Activated CD4-positive, alpha-beta T cell treated with anti-CD3 and anti-CD28 coated beads, Interleukin-2, amount 10 ng/mL, durations not matched to agents 24 days and 14 days (primary cell): ENCODE results near the gene APOL4. TPM values are rescaled to one million over a fixed set of nuclear protein-coding genes. Genes with fewer than 3 reads are reported as not detected.
"Not testable (repeated sequence)": the region's sequence is repeated elsewhere in the genome, so short reads cannot be mapped to it uniquely, and the experiment has no call there.

Source experiments
- DNase-seq: peaks from one replicate; pipeline ENCODE4 v3.0.0; 2022
- H3K27ac Mint-ChIP-seq: one replicate; pipeline ENCODE4 v1.8.0; 2022; ENCODE audit warnings: mild to moderate bottlenecking, mixed read lengths
- H3K27me3 Mint-ChIP-seq: one replicate; pipeline ENCODE4 v1.8.0; 2022; ENCODE audit warnings: mixed read lengths
- H3K36me3 Mint-ChIP-seq: one replicate; pipeline ENCODE4 v1.8.0; 2022; ENCODE audit warnings: low read depth, mild to moderate bottlenecking, mixed read lengths
- H3K4me1 Mint-ChIP-seq: one replicate; pipeline ENCODE4 v1.8.0; 2021; ENCODE audit warnings: mixed read lengths
- H3K4me3 Mint-ChIP-seq: one replicate; pipeline ENCODE4 v1.8.0; 2022; ENCODE audit warnings: mild to moderate bottlenecking, moderate library complexity, mixed read lengths
- H3K9me3 Mint-ChIP-seq: one replicate; pipeline ENCODE4 v1.8.0; 2021; ENCODE audit warnings: mixed read lengths
- intact Hi-C: fragments of 100-400 bp; cut with micrococcal nuclease; formaldehyde crosslinking; loops from one replicate; pipeline ENCODE4 v1.15.1; 2023
- total RNA-seq: library from RNA; stranded (reverse); gene quantifications from 2 replicates; pipeline ENCODE4 v1.2.3, GENCODE V29; 2022

APOL4 gene
- total RNA-seq, 1 donor from 2014 or later = not detected

- intact Hi-C loops = no loop called here
- H3K27me3 Mint-ChIP-seq = peaks cover 7% of the 10 kb centered on the region
- peaks cover 21% of the 10 kb centered on the region for H3K4me1 Mint-ChIP-seq
- H3K4me3 Mint-ChIP-seq = no peak overlapping the region
- no peaks in the 10 kb centered on the region for H3K36me3 Mint-ChIP-seq
- no peak for DNase-seq
- no peaks in the 10 kb centered on the region for H3K9me3 Mint-ChIP-seq
- no peak overlapping the region for H3K27ac Mint-ChIP-seq
Measured at GRCh38 chr22:36196254-36197064, 5.2 kb downstream of the APOL4 start.

- Mint-ChIP-seq H3K4me1 (peaks cover 21% of the 10 kb centered on the region), H3K36me3 (no peaks in the 10 kb centered on the region), H3K27ac (no peak overlapping the region), H3K4me3 (no peak overlapping the region), H3K27me3 (peaks cover 11% of the 10 kb centered on the region), H3K9me3 (no peaks in the 10 kb centered on the region)
- DNase-seq = peak; percentile 83
- intact Hi-C loops = loop anchor here (2.0 kb wide), 1 partner anchor 82 kb away; no protein-coding TSS in a partner anchor
Measured at GRCh38 chr22:36194971-36195370, 6.6 kb downstream of the APOL4 start.

GRCh38 chr22:36194385-36194784 lies 7.2 kb downstream of the APOL4 start:
- no peaks in the 10 kb centered on the region for H3K36me3 Mint-ChIP-seq
- H3K4me3 Mint-ChIP-seq = no peak overlapping the region
- H3K4me1 Mint-ChIP-seq = peaks cover 21% of the 10 kb centered on the region
- no peaks in the 10 kb centered on the region for H3K9me3 Mint-ChIP-seq
- no peak overlapping the region for H3K27ac Mint-ChIP-seq
- peaks cover 15% of the 10 kb centered on the region for H3K27me3 Mint-ChIP-seq
- intact Hi-C loops = loop anchor here (2.0 kb wide), 1 partner anchor 82 kb away; no protein-coding TSS in a partner anchor
- DNase-seq = no peak

- Mint-ChIP-seq H3K27ac (no peak overlapping the region), H3K36me3 (no peaks in the 10 kb centered on the region), H3K4me3 (no peak overlapping the region), H3K4me1 (peaks cover 21% of the 10 kb centered on the region), H3K27me3 (peaks cover 15% of the 10 kb centered on the region), H3K9me3 (no peaks in the 10 kb centered on the region)
- intact Hi-C loops = no loop called here
- no peak for DNase-seq
Measured at GRCh38 chr22:36193577-36193976, 8.0 kb downstream of the APOL4 start.

GRCh38 chr22:36193171-36193570 lies 8.4 kb downstream of the APOL4 start:
- Mint-ChIP-seq H3K9me3 (no peaks in the 10 kb centered on the region), H3K36me3 (no peaks in the 10 kb centered on the region), H3K4me1 (peaks cover 17% of the 10 kb centered on the region), H3K27ac (no peak overlapping the region), H3K4me3 (no peak overlapping the region), H3K27me3 (peaks cover 15% of the 10 kb centered on the region)
- intact Hi-C loops = no loop called here
- DNase-seq = no peak

- Mint-ChIP-seq H3K27me3 (peaks cover 15% of the 10 kb centered on the region), H3K9me3 (no peaks in the 10 kb centered on the region), H3K4me3 (no peak overlapping the region), H3K36me3 (no peaks in the 10 kb centered on the region), H3K4me1 (peaks cover 10% of the 10 kb centered on the region), H3K27ac (no peak overlapping the region)
- intact Hi-C loops = no loop called here
- no peak for DNase-seq
Measured at GRCh38 chr22:36192542-36192941, 9.1 kb downstream of the APOL4 start.

GRCh38 chr22:36191106-36191836 lies 10.3 kb downstream of the APOL4 start:
- no peak overlapping the region for H3K27ac Mint-ChIP-seq
- intact Hi-C loops = no loop called here
- no peaks in the 10 kb centered on the region for H3K9me3 Mint-ChIP-seq
- DNase-seq = no peak
- H3K4me1 Mint-ChIP-seq = peaks cover 2% of the 10 kb centered on the region
- H3K36me3 Mint-ChIP-seq = no peaks in the 10 kb centered on the region
- peaks cover 15% of the 10 kb centered on the region for H3K27me3 Mint-ChIP-seq
- H3K4me3 Mint-ChIP-seq = no peak overlapping the region

- DNase-seq, H3K27ac Mint-ChIP-seq, H3K36me3 Mint-ChIP-seq, H3K9me3 Mint-ChIP-seq, H3K4me1 Mint-ChIP-seq, intact Hi-C loops, H3K4me3 Mint-ChIP-seq: not testable (repeated sequence)
- peaks cover 16% of the 10 kb centered on the region for H3K27me3 Mint-ChIP-seq
Measured at GRCh38 chr22:36187862-36188261, 13.7 kb downstream of the APOL4 start.

GRCh38 chr22:36185828-36186624 lies 15.6 kb downstream of the APOL4 start:
- intact Hi-C loops = no loop called here
- no peak overlapping the region for H3K4me3 Mint-ChIP-seq
- no peak overlapping the region for H3K27ac Mint-ChIP-seq
- no peaks in the 10 kb centered on the region for H3K9me3 Mint-ChIP-seq
- H3K27me3 Mint-ChIP-seq = peaks cover 17% of the 10 kb centered on the region
- no peaks in the 10 kb centered on the region for H3K4me1 Mint-ChIP-seq
- H3K36me3 Mint-ChIP-seq = no peaks in the 10 kb centered on the region
- no peak for DNase-seq

GRCh38 chr22:36184433-36185025 lies 17.1 kb downstream of the APOL4 start:
- H3K27me3 Mint-ChIP-seq = peaks cover 13% of the 10 kb centered on the region
- H3K36me3 Mint-ChIP-seq = no peaks in the 10 kb centered on the region
- no peak for DNase-seq
- intact Hi-C loops = no loop called here
- no peak overlapping the region for H3K4me3 Mint-ChIP-seq
- H3K9me3 Mint-ChIP-seq = no peaks in the 10 kb centered on the region
- H3K4me1 Mint-ChIP-seq = peaks cover 3% of the 10 kb centered on the region
- no peak overlapping the region for H3K27ac Mint-ChIP-seq

- no peak for DNase-seq
- intact Hi-C loops = no loop called here
- Mint-ChIP-seq H3K27ac (no peak overlapping the region), H3K9me3 (no peaks in the 10 kb centered on the region), H3K36me3 (no peaks in the 10 kb centered on the region), H3K27me3 (peaks cover 12% of the 10 kb centered on the region), H3K4me3 (no peak overlapping the region), H3K4me1 (peaks cover 3% of the 10 kb centered on the region)
Measured at GRCh38 chr22:36183446-36183845, 18.2 kb downstream of the APOL4 start.

- Mint-ChIP-seq H3K27ac (no peak overlapping the region), H3K27me3 (peaks cover 12% of the 10 kb centered on the region), H3K9me3 (no peaks in the 10 kb centered on the region), H3K4me3 (no peak overlapping the region), H3K4me1 (peaks cover 3% of the 10 kb centered on the region), H3K36me3 (no peaks in the 10 kb centered on the region)
- DNase-seq = no peak
- intact Hi-C loops = no loop called here
Measured at GRCh38 chr22:36182857-36183256, 18.8 kb downstream of the APOL4 start.

- H3K9me3 Mint-ChIP-seq = peaks cover 3% of the 10 kb centered on the region
- H3K27me3 Mint-ChIP-seq = peaks cover 12% of the 10 kb centered on the region
- no peak for DNase-seq
- H3K36me3 Mint-ChIP-seq = no peaks in the 10 kb centered on the region
- no peak overlapping the region for H3K4me3 Mint-ChIP-seq
- intact Hi-C loops = no loop called here
- H3K27ac Mint-ChIP-seq = no peak overlapping the region
- peaks cover 3% of the 10 kb centered on the region for H3K4me1 Mint-ChIP-seq
Measured at GRCh38 chr22:36182056-36182455, 19.6 kb downstream of the APOL4 start.
